Measurements from ENCODE around the gene LXN. TPM values are rescaled to one million over a fixed set of nuclear protein-coding genes. Genes with fewer than 3 reads are reported as not detected.

The LXN gene
- total RNA-seq, 1 experiment from 2014 or later = not detected

DNA sequence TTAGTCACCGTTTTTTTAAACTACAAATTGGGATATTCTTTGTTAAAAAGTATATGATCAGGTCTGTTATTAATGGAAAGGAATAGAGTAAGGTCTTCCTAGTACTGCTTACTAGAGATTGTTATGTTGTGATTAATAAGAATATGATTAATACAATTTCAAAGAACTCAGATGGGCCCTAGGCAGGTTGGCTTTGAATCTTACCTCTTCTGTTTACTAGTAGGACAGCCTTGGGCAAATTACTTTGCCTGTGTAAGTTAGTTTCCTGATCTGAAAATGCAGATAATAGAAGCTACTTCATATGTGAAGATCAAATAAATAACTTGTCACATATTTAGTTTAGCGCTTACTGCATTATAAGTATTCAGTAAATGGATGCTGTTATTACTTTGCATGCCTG is 21.3 kb downstream of the LXN start:
- Histone ChIP-seq H3K9me3 (replicated peaks) (no peaks in the 10 kb centered on the region), H3K4me1 (no peaks in the 10 kb centered on the region), H3K27ac (no peak overlapping the region), H3K4me3 (no peak overlapping the region), H3K36me3 (peaks cover 47% of the 10 kb centered on the region), H3K27me3 (no peaks in the 10 kb centered on the region)
- DNase-seq = no peak

DNA sequence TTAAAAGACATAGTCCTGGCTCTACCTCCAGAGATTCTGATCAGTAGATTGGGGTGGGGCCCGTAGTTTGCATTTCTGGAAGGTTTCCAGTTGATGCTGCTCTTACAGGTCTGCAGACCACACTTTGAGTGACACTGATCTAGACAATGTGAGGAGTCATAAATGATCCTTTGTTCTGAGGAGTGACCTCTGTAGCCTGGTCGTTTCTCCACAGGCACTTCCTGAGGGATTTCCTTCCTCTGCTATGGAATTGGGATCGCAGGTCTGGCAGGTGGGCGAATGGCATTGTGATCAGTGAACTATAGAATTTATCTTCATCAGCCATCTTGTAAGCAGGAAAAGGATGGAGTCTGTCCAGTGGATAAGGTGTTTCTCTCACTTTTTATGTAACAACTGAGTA is 22.7 kb downstream of the LXN start:
- H3K27ac ChIP-seq = no peak overlapping the region
- H3K27me3 ChIP-seq = no peaks in the 10 kb centered on the region
- H3K4me3 ChIP-seq = no peak overlapping the region
- H3K9me3 ChIP-seq (replicated peaks) = no peaks in the 10 kb centered on the region
- H3K36me3 ChIP-seq = peaks cover 45% of the 10 kb centered on the region
- H3K4me1 ChIP-seq = 0 out of 2 replicates have a peak, but pooled peaks cover 2% of the 10 kb centered on the region
- no peak for DNase-seq

DNA sequence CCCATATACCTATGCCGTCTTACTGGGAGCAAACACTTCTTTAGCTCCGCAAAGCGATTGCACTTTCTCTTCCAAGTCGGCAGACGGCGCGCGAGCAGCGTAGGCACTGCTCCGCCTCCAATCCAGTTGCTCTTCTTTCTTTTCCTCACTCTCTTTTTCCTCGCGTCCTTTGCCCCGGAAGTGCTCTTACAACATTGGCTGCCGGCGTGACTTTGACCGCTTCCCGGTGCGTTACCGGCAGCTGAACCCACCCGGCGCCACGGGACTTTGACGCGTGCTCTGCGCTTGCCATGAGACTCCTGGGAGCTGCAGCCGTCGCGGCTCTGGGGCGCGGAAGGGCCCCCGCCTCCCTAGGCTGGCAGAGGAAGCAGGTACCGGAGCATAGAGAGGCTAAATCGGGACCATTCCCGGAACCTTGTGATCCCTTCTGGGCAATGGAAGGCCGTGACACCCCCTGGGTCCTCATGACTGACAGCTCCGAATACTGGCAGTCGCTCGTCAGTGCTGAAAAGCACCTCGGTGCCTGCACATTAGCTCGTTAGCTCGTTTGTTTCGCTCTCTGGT is 28.0 kb downstream of the LXN start, which contains the start of gene GFM1:
Gene GFM1, plus strand, starts transcription at position 183 of the 564 bp plus-strand sequence. Its CDS starts 108 bp downstream, at position 291.
- peak within 1 kb of the TSS; percentile 79 for H3K27ac ChIP-seq
- 0 out of 2 replicates have a peak, but pooled peaks cover 2% of the 10 kb centered on the region for H3K4me1 ChIP-seq

DNA sequence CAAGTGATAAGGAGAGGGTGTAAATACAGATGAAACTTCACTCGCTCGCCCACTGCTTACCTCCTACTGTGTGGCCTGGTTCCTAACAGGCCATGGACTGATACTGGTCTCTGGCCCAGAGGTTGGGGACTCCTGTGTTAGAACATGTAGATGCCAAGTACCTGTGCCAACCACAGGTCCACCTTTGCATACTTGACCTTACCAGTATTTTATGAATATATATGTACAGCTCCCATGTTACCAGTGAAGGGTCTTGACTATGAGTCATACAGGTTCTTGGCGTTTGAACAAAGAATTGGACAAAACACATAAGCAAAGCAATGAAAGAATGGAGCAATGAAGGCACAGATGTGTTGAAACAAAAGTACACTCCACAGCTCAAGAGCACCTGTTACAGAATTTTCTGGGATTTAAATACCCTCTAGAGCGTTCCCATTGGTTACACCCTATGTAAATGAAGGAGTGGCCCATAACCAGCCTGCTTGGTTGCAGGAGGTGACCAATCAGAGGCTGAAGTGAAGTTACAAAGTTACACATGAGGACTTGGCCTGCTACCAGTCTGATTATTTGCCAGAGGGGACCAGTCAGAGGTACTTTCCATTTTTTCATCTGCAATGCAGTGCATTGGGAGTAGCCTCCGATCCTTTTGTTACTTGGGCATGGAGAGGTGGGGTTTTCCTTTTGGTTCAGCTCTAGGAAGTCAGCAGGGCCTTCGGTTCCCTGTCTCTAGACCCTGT is 29.8 kb downstream of the LXN start:
- peak in 1 of 2 experiments; percentile 37 for DNase-seq
- H3K27me3 ChIP-seq = no peaks in the 10 kb centered on the region
- 0 out of 2 replicates have a peak, but pooled peaks cover 2% of the 10 kb centered on the region for H3K4me1 ChIP-seq
- H3K36me3 ChIP-seq = peaks cover 7% of the 10 kb centered on the region
- H3K27ac ChIP-seq = no peak overlapping the region
- H3K9me3 ChIP-seq (replicated peaks) = no peaks in the 10 kb centered on the region
- no peak overlapping the region for H3K4me3 ChIP-seq

More for the DNA sequence above, 28.0 kb downstream of the LXN start, which contains the start of gene GFM1:
- H3K9me3 ChIP-seq (replicated peaks) = no peaks in the 10 kb centered on the region
- H3K27me3 ChIP-seq = no peaks in the 10 kb centered on the region
- H3K4me3 ChIP-seq = peak within 1 kb of the TSS; percentile 93
- H3K36me3 ChIP-seq = peaks cover 14% of the 10 kb centered on the region
- DNase-seq = peak; percentile 86 to 94

DNA sequence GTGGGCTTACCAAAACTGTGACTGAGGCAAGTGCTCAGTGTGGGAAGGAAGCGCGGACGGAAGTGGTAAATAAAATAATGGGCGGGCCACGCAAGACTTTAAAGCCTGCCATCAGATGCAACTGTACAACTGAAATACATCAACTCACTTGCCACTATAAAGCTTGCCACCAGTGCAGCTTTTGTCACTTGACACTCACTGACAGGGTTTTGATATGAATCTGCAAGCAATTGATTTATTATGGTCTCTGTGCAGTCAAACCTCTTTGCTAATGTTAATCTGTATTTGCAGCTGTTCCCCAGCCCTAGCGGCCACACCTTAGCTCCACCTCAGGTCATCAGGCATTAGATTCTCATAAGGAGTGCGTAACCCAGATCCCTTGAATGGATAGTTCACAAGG is 30.4 kb downstream of the LXN start:
- H3K27ac ChIP-seq = no peak overlapping the region
- H3K4me3 ChIP-seq = no peak overlapping the region
- H3K27me3 ChIP-seq = no peaks in the 10 kb centered on the region
- no peaks in the 10 kb centered on the region for H3K9me3 ChIP-seq (replicated peaks)
- no peak for DNase-seq
- peaks cover 5% of the 10 kb centered on the region for H3K36me3 ChIP-seq
- 0 out of 2 replicates have a peak, but pooled peaks cover 2% of the 10 kb centered on the region for H3K4me1 ChIP-seq

DNA sequence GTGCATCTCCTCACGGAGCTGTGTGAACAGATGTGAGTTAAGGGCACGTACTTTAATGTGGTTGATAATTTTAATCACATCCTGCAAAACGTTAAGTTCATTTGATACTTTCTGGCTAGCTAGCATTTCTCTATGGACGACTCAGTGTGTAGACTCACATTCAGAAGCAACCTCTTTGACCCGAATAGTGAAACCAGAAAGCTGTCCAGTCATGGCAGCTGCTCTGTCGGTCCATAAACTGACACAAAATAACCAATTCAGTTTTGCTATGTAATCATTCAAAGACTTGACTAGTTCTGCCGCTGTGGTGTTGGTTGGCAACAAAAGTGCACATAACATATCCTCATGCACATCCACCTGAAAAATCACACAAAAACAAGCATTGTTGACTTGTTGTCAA is 31.8 kb downstream of the LXN start:
- Histone ChIP-seq H3K9me3 (replicated peaks) (no peaks in the 10 kb centered on the region), H3K27ac (no peak overlapping the region), H3K4me1 (0 out of 2 replicates have a peak, but pooled peaks cover 2% of the 10 kb centered on the region), H3K4me3 (no peak overlapping the region), H3K36me3 (no peaks in the 10 kb centered on the region), H3K27me3 (no peaks in the 10 kb centered on the region)
- DNase-seq = no peak

DNA sequence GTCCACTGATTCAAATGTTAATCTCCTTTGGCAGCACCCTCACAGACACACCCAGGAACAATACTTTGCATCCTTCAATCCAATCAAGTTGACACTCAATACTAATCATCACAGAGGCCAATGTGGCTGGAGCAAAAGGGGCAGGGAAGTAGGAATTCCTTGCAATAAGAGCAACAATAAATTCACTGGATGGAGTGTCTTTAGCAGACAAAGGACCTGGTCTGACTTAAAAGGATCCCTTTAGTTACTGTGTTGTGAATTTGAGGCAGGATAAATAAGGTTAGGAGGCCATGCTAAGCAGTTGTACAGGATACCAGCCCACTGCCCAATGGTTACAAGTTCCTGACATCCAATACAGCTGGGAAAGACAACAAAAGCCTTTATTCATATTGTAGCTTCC is 40.5 kb downstream of the LXN start:
- no peaks in the 10 kb centered on the region for H3K36me3 ChIP-seq
- no peaks in the 10 kb centered on the region for H3K27me3 ChIP-seq
- no peaks in the 10 kb centered on the region for H3K4me1 ChIP-seq
- no peak overlapping the region for H3K4me3 ChIP-seq
- H3K9me3 ChIP-seq (replicated peaks) = no peaks in the 10 kb centered on the region
- no peak overlapping the region for H3K27ac ChIP-seq
- DNase-seq = no peak

DNA sequence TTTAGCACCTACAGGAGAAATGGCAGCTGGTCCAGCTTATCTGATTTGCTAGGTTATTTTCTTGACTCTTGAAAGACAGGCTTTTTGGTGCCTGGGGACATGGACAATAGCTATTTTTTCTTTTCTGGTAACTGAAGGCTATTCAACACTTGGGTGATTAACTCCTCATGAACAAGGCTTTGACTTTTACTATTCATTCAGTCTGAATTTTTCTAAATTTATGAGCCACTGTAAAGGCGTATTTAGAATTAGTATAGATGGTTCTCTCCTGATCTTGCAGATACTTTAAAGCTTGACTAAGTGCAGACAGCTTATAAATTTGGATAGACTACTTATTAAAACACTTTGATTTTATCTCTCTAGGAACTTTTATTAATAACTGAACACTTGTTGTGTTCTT is 46.6 kb downstream of the LXN start:
- no peaks in the 10 kb centered on the region for H3K27me3 ChIP-seq
- H3K27ac ChIP-seq = no peak overlapping the region
- no peak overlapping the region for H3K4me3 ChIP-seq
- no peak for DNase-seq
- no peaks in the 10 kb centered on the region for H3K9me3 ChIP-seq (replicated peaks)
- H3K36me3 ChIP-seq = no peaks in the 10 kb centered on the region
- no peaks in the 10 kb centered on the region for H3K4me1 ChIP-seq

DNA sequence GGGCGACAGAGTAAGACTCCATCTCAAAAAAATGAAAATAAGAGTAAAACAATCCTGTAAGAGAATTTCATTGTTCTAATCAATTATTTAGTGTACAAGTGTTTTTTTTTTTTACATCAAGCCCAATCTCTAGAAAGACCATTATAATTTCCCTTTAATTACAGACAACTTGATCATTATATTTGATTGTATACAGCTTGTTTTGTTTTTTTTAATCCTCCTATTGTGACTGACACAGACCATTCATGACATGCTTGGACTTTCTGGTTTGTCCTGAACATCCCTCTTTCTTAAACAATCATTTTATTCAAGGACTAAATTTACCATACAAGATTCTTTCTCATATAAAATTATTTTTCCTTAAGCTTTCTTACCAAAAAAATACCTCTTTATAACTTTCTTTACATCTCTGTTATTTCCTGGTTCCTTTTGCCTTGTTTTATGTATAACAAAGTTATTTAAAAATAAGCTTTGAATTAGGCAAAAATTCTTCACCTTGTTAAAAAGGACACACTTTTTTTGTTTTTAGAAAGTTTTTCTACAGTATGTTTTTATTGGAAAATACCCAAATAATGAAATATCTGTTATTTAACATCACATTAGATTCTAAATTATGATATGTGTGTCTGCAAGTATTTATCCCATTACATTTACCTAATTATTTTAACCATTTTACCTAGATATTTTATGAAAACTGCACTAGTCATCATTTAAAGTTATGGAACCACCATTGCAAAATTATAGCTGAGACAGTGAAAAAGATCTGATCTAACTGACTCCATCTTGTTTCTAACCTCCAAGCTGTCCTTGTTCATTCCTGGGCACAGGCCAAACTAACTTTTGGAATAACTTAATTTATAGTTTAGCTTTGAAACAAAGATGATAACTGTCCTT is 54.2 kb downstream of the LXN start:
- Histone ChIP-seq H3K36me3 (no peaks in the 10 kb centered on the region), H3K4me1 (no peaks in the 10 kb centered on the region), H3K9me3 (replicated peaks) (no peaks in the 10 kb centered on the region), H3K4me3 (no peak overlapping the region), H3K27me3 (no peaks in the 10 kb centered on the region), H3K27ac (no peak overlapping the region)
- DNase-seq = no peak

Other genes starting within 250 kb of the LXN start
- gene MLF1, start 101.5 kb downstream of the LXN start, total RNA-seq (2014; rRNA removed; shearing (Covaris generic)) = 19.3 and 21.2 TPM in 2 replicates
- 48.1 and 58.2 TPM in 2 replicates for gene GFM1, start 28.1 kb downstream of the LXN start, total RNA-seq (2014; rRNA removed; shearing (Covaris generic))
- gene RARRES1, start 59.8 kb upstream of the LXN start, total RNA-seq (2014; rRNA removed; shearing (Covaris generic)) = not detected in 2 replicates
- 18.0 and 23.9 TPM in 2 replicates for gene MFSD1, start 129.4 kb upstream of the LXN start, total RNA-seq (2014; rRNA removed; shearing (Covaris generic))

All from SJCRH30 (cell line).